Activated naive CD4-positive, alpha-beta T cell treated with anti-CD3 and anti-CD28 coated beads, Interleukin-2, amount 50 U/mL, for 24 hours (primary cell): ENCODE measurements around the gene MIR17HG.
"Not testable (repeated sequence)": the region's sequence is repeated elsewhere in the genome, so short reads cannot be mapped to it uniquely, and the experiment has no call there.

ENCODE experiments used
- H3K27ac Mint-ChIP-seq: one replicate; pipeline ENCODE4 v1.8.0; 2021; ENCODE audit warnings: mild to moderate bottlenecking, mixed read lengths
- H3K27me3 Mint-ChIP-seq: one replicate; pipeline ENCODE4 v1.8.0; 2021; ENCODE audit warnings: mixed read lengths
- H3K36me3 Mint-ChIP-seq: one replicate; pipeline ENCODE4 v1.8.0; 2021; ENCODE audit warnings: mixed read lengths
- H3K4me1 Mint-ChIP-seq: one replicate; pipeline ENCODE4 v1.8.0; 2021; ENCODE audit warnings: mixed read lengths
- H3K4me3 Mint-ChIP-seq: one replicate; pipeline ENCODE4 v1.8.0; 2021; ENCODE audit warnings: mild to moderate bottlenecking, mixed read lengths
- H3K9me3 Mint-ChIP-seq: one replicate; pipeline ENCODE4 v1.8.0; 2021; ENCODE audit warnings: mixed read lengths

The MIR17HG gene

GRCh38 chr13:91326146-91326545 is 21.3 kb upstream of the MIR17HG start:
- Mint-ChIP-seq H3K27ac (no peak overlapping the region), H3K4me1 (peaks cover 23% of the 10 kb centered on the region), H3K9me3 (no peaks in the 10 kb centered on the region), H3K4me3 (no peak overlapping the region), H3K27me3 (peaks cover 1% of the 10 kb centered on the region), H3K36me3 (no peaks in the 10 kb centered on the region)

GRCh38 chr13:91328726-91329125 is 18.8 kb upstream of the MIR17HG start:
- no peaks in the 10 kb centered on the region for H3K36me3 Mint-ChIP-seq
- H3K4me3 Mint-ChIP-seq = no peak overlapping the region
- H3K4me1 Mint-ChIP-seq = peaks cover 13% of the 10 kb centered on the region
- peaks cover 1% of the 10 kb centered on the region for H3K27me3 Mint-ChIP-seq
- no peaks in the 10 kb centered on the region for H3K9me3 Mint-ChIP-seq
- H3K27ac Mint-ChIP-seq = no peak overlapping the region

GRCh38 chr13:91329733-91330132 is 17.8 kb upstream of the MIR17HG start:
- peaks cover 1% of the 10 kb centered on the region for H3K27me3 Mint-ChIP-seq
- no peaks in the 10 kb centered on the region for H3K9me3 Mint-ChIP-seq
- peaks cover 16% of the 10 kb centered on the region for H3K4me1 Mint-ChIP-seq
- no peaks in the 10 kb centered on the region for H3K36me3 Mint-ChIP-seq
- H3K27ac Mint-ChIP-seq = no peak overlapping the region
- H3K4me3 Mint-ChIP-seq = no peak overlapping the region

DNA sequence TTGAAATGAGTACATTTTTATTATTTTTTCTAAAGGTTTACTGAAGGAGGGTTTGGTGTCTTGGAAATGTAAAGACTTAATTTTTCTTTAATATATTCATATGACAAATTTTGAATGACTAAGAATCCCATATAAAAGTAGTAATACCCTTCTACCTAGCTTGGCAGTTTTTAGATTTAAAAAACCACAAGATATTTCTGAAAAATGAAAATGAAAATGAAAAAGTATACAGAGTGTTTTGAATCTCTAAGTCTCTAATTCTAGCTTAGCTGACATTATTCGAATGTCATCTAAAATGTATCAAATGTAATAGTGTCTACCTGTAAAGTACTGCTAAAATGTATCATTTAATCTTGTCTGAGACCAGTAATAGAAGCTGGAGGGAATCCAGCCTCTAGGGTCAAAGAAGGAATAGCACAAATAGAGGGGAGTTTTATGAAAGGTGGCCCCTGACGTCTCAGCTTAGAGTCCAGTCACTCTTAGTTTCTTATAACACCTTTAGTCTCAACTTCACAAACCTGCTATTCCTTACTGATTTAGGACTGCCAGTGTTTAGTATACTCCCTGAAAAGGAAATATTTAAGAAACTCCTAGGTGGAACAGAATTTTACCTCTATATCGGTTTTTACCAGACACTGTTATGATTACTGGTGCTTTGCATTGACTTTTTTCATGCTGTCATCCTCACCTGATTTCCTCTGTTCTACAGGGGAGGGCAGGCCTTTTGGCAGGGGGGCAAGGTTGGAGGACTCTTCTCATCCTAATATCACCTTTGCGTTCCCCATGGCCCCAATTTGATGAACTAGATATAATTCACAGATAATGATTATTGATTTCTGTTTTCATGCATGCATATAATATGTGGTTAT is 16.2 kb upstream of the MIR17HG start:
- H3K27ac Mint-ChIP-seq = peak overlapping the region; percentile 59
- H3K4me3 Mint-ChIP-seq = no peak overlapping the region
- no peaks in the 10 kb centered on the region for H3K36me3 Mint-ChIP-seq
- H3K4me1 Mint-ChIP-seq = peaks cover 16% of the 10 kb centered on the region
- no peaks in the 10 kb centered on the region for H3K9me3 Mint-ChIP-seq
- peaks cover 1% of the 10 kb centered on the region for H3K27me3 Mint-ChIP-seq

GRCh38 chr13:91346062-91346461 is 1.4 kb upstream of the MIR17HG start:
- Mint-ChIP-seq H3K9me3 (no peaks in the 10 kb centered on the region), H3K4me3 (peak overlapping the region; percentile 80), H3K27me3 (no peaks in the 10 kb centered on the region), H3K4me1 (peaks cover 30% of the 10 kb centered on the region), H3K36me3 (peaks cover 19% of the 10 kb centered on the region), H3K27ac (peak overlapping the region; percentile 99)

- Mint-ChIP-seq H3K4me1 (peaks cover 37% of the 10 kb centered on the region), H3K27me3 (no peaks in the 10 kb centered on the region), H3K27ac (peak overlapping the region; percentile 99), H3K36me3 (peaks cover 26% of the 10 kb centered on the region), H3K9me3 (no peaks in the 10 kb centered on the region), H3K4me3 (peak overlapping the region; percentile 97)
These were observed 661 bp upstream of the MIR17HG start for GRCh38 chr13:91346850-91347201.

DNA sequence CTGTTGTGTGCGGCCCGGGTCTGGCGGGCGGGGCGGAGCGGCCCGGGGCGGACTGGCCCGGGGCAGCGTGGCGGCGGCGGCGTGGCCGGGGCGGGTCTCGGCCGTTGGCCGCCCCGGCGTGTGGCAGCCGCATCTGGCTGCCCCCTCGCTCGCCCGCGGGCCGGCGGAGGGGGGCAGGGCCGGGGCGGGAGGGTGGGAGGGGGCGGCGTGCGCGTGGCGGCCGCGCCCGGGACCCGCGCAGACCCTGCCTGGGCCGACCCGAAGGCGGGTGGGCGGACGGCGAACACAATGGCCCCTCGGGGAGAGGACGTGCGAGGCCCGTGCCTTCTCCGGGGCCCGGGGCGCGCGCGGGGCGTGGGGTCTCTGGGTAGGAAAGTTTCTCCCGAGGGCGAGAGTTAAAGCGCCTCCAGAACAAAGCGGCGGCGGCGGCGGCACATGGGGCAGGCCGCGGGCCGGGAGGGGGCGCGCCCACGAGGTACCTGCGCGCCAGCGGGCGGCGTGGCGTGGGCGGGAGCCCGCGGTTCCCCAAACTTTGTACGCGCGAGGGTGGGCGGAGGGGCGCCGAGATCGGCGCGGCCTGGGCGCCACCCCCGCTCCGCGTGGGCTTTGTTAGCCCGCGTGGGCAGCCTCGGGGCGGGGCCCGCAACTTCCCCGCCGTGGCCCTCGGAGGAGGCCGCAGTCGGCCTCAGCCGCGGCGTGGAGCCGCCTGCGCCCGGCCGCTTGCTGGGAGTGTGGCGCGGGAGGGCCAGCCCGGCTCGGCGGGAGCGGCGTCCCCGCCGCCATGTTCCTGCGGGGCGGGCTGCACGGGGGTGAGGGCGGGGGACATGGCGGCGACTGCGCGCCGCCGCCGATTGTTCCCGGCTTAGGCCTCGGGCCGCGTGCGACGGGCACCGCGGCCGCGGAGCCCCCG is 764 bp downstream of the MIR17HG start:
- H3K27me3 Mint-ChIP-seq = no peaks in the 10 kb centered on the region
- H3K4me3 Mint-ChIP-seq = no peak overlapping the region
- no peaks in the 10 kb centered on the region for H3K9me3 Mint-ChIP-seq
- H3K36me3 Mint-ChIP-seq = peaks cover 30% of the 10 kb centered on the region
- peak overlapping the region; percentile 41 for H3K27ac Mint-ChIP-seq
- H3K4me1 Mint-ChIP-seq = peaks cover 47% of the 10 kb centered on the region

GRCh38 chr13:91348906-91349435 is 1.5 kb downstream of the MIR17HG start:
- no peaks in the 10 kb centered on the region for H3K27me3 Mint-ChIP-seq
- peaks cover 35% of the 10 kb centered on the region for H3K36me3 Mint-ChIP-seq
- H3K4me1 Mint-ChIP-seq = peaks cover 47% of the 10 kb centered on the region
- H3K4me3 Mint-ChIP-seq = peak overlapping the region; percentile 98
- H3K9me3 Mint-ChIP-seq = no peaks in the 10 kb centered on the region
- H3K27ac Mint-ChIP-seq = peak overlapping the region; percentile 97

DNA sequence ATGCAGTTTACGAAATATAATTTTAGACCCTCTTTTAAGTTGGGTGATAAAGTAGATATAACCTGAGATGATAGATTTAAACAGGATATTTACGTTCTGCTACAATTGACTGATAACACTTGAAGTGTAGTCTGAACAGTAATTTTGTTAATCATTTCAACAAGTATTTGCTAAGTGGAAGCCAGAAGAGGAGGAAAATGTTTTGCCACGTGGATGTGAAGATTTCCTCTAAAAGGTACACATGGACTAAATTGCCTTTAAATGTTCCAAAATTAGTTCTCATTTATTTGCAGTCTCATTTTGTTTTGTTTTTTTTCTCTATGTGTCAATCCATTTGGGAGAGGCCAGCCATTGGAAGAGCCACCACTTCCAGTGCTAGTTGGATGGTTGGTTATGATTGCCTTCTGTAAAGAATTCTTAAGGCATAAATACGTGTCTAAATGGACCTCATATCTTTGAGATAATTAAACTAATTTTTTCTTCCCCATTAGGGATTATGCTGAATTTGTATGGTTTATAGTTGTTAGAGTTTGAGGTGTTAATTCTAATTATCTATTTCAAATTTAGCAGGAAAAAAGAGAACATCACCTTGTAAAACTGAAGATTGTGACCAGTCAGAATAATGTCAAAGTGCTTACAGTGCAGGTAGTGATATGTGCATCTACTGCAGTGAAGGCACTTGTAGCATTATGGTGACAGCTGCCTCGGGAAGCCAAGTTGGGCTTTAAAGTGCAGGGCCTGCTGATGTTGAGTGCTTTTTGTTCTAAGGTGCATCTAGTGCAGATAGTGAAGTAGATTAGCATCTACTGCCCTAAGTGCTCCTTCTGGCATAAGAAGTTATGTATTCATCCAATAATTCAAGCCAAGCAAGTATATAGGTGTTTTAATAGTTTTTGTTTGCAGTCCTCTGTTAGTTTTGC is 2.8 kb downstream of the MIR17HG start:
- H3K9me3 Mint-ChIP-seq = no peaks in the 10 kb centered on the region
- peaks cover 58% of the 10 kb centered on the region for H3K4me1 Mint-ChIP-seq
- H3K36me3 Mint-ChIP-seq = peaks cover 38% of the 10 kb centered on the region
- no peaks in the 10 kb centered on the region for H3K27me3 Mint-ChIP-seq
- peak overlapping the region; percentile 97 for H3K27ac Mint-ChIP-seq
- peak overlapping the region; percentile 98 for H3K4me3 Mint-ChIP-seq

DNA sequence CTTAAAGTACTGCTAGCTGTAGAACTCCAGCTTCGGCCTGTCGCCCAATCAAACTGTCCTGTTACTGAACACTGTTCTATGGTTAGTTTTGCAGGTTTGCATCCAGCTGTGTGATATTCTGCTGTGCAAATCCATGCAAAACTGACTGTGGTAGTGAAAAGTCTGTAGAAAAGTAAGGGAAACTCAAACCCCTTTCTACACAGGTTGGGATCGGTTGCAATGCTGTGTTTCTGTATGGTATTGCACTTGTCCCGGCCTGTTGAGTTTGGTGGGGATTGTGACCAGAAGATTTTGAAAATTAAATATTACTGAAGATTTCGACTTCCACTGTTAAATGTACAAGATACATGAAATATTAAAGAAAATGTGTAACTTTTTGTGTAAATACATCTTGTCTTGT is 3.6 kb downstream of the MIR17HG start:
- H3K4me3 Mint-ChIP-seq = peak overlapping the region; percentile 98
- no peaks in the 10 kb centered on the region for H3K9me3 Mint-ChIP-seq
- peaks cover 40% of the 10 kb centered on the region for H3K36me3 Mint-ChIP-seq
- peak overlapping the region; percentile 77 for H3K27ac Mint-ChIP-seq
- peaks cover 58% of the 10 kb centered on the region for H3K4me1 Mint-ChIP-seq
- H3K27me3 Mint-ChIP-seq = no peaks in the 10 kb centered on the region

DNA sequence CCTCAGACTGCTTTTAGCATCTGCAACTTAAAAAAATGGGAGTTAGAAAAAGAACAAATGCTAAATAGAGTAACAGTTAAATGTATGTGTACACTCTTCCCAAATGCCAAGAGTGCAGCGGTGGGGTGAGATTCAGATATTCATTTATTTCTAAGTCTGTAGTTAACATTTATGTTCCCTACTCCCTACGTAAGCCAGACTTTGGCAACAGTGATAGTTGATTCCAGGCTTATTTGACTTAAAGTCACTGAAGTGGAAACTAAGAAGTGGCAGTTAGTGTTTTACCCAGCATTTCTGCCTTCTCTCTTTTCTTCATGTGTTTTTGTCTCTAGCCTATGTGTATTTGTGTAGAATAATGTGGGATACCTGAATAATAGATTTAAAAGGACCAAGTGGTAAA is 4.5 kb downstream of the MIR17HG start:
- H3K4me1 Mint-ChIP-seq = peaks cover 63% of the 10 kb centered on the region
- no peaks in the 10 kb centered on the region for H3K9me3 Mint-ChIP-seq
- peak overlapping the region; percentile 10 for H3K27ac Mint-ChIP-seq
- H3K4me3 Mint-ChIP-seq = peak overlapping the region; percentile 98
- peaks cover 47% of the 10 kb centered on the region for H3K36me3 Mint-ChIP-seq
- H3K27me3 Mint-ChIP-seq = no peaks in the 10 kb centered on the region

DNA sequence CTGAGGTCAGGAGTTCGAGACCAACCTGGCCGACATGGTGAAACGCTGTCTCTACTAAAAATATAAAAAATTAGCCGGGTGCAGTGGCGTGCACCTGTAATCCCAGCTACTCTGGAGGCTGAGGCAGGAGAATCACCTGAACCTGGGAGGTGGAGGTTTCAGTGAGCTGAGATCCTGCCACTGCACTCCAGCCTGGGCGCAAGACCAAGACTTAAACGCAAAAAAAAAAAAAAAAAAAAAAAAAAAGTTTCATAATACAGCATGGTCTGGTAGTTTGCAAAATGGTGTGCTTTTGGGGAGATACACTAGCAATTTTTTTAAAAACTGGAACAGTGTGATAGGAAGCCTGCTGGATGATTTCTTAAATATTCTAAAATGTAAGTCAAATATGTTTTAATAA is 5.4 kb downstream of the MIR17HG start:
- Mint-ChIP-seq H3K4me3 (peak overlapping the region; percentile 98), H3K4me1 (peaks cover 69% of the 10 kb centered on the region)

GRCh38 chr13:91353494-91353893 is 6.0 kb downstream of the MIR17HG start:
- peak overlapping the region; percentile 74 for H3K4me3 Mint-ChIP-seq
- no peaks in the 10 kb centered on the region for H3K9me3 Mint-ChIP-seq
- H3K4me1 Mint-ChIP-seq = peaks cover 73% of the 10 kb centered on the region
- no peaks in the 10 kb centered on the region for H3K27me3 Mint-ChIP-seq
- H3K27ac Mint-ChIP-seq = peak overlapping the region; percentile 72
- H3K36me3 Mint-ChIP-seq = peaks cover 51% of the 10 kb centered on the region

More for the DNA sequence above, 5.4 kb downstream of the MIR17HG start:
- H3K27me3 Mint-ChIP-seq, H3K9me3 Mint-ChIP-seq: not testable (repeated sequence)
- Mint-ChIP-seq H3K36me3 (peaks cover 51% of the 10 kb centered on the region), H3K27ac (peak overlapping the region; percentile 68)

DNA sequence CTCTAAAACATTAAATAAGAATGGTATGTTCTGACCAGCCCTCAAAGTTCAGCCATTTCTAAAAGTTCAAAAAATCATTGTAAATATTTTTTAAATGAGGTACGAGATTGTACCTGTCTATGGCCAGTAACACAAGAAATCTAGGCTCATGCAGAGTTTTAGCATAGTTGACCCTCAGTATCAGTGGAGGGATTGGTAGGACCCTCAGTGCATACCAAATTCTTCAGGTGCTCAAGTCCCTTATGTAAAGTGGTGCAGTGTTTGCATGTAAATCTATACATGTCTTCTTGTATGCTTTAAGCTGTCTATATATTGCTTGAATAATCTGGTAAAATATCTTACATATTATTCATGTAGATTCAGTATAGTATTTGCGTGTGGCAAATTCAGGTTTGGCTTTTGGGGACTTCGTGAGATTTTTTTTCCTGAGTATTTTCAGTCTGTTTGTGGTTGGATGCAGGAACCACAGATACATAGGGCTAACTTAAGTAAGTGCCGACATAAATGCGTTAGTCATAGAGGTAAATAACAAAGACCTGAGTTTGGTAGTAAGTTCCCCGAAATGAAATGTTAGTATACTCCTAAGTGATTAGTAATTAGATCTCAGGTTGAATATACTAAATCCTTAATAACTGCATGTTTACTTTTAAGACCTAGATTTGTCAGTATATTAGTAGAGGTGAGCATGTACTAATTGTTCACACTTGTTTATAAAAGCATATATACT is 7.8 kb downstream of the MIR17HG start:
- no peaks in the 10 kb centered on the region for H3K27me3 Mint-ChIP-seq
- no peaks in the 10 kb centered on the region for H3K9me3 Mint-ChIP-seq
- peaks cover 85% of the 10 kb centered on the region for H3K4me1 Mint-ChIP-seq
- no peak overlapping the region for H3K27ac Mint-ChIP-seq
- H3K36me3 Mint-ChIP-seq = peaks cover 38% of the 10 kb centered on the region
- H3K4me3 Mint-ChIP-seq = no peak overlapping the region
